Right cardiac atrium (tissue), 5 donors: Measurements from ENCODE around the gene PDK4. TPM values are rescaled to one million over a fixed set of nuclear protein-coding genes. Genes with fewer than 3 reads are reported as not detected.

Experiments used
- polyA plus RNA-seq: library from polyadenylated mRNA; stranded (reverse); fragments of 200-250 nt; gene quantifications from one replicate; pipeline ENCODE4 v1.2.3, GENCODE V29; 2013
- total RNA-seq, 4 donors: library from RNA; stranded (reverse); fragmentation: NEBNext Ultra II Directional; extraction: Animal tissue kit (Norgen Biotek cat#: 25700); gene quantifications; one replicate each; pipeline ENCODE4 v1.2.1, GENCODE V29; 2021
- donor health status: healthy with polysubstance abuse.
- donor health status: DM: no; HTN: yes; CAD: no.
- donor health status: DM: no; HTN: no; CAD: no.
- donor health status: DM: no; HTN: yes; CAD: no; lungs with severe emphysema.
- donor health status: DM: yes; HTN: yes; CAD: no.

Gene PDK4
- total and polyA plus RNA-seq, 5 donors: 53.0 to 842 (median 121) TPM

Other genes with a start within 250 kb of the PDK4 start
- 1 to 10 TPM; 1.0 to 1.9 (median 1.4) TPM for gene PON3, start 200.1 kb downstream of the PDK4 start, total RNA-seq
- 1.8 TPM for gene PON3, start 200.1 kb downstream of the PDK4 start, polyA plus RNA-seq
- gene PON2, start 161.5 kb downstream of the PDK4 start, total RNA-seq: 10 to 100 TPM; 47.6 to 69.0 (median 61.4) TPM
- 51.0 TPM for gene PON2, start 161.5 kb downstream of the PDK4 start, polyA plus RNA-seq
- gene ASB4, start 110.6 kb downstream of the PDK4 start, total RNA-seq: 1 to 10 TPM; 1.2 to 3.8 (median 2.6) TPM
- gene ASB4, start 110.6 kb downstream of the PDK4 start, polyA plus RNA-seq: 1.4 TPM
- gene DYNC1I1, start 176.0 kb upstream of the PDK4 start, total RNA-seq: 10 to 100 TPM; 17.7 to 29.8 (median 23.4) TPM
- 11.0 TPM for gene DYNC1I1, start 176.0 kb upstream of the PDK4 start, polyA plus RNA-seq